Uterus (tissue), 4 donors: ENCODE data around the gene MOB3A. TPM values are rescaled to one million over a fixed set of nuclear protein-coding genes. Genes with fewer than 3 reads are reported as not detected.

Experiments
- DNase-seq, 2 donors: peaks; one replicate each; pipeline ENCODE4 v3.0.0-alpha.2; 2019 to 2020
- H3K27ac ChIP-seq, 2 donors: fragments of 200-600 bp; sonication (generic); 1 replicate in 1 of 2; 2 replicates in 1 of 2; pipeline ENCODE4 v1.5.1; 2016 to 2018
- H3K27me3 ChIP-seq, 2 donors: fragments of 200-600 bp; sonication (generic); one replicate each; pipeline ENCODE4 v1.5.1; 2018 to 2019; ENCODE audit warnings: control low read depth in 1 of 2
- H3K36me3 ChIP-seq, 2 donors: fragments of 200-600 bp; sonication (generic); one replicate each; pipeline ENCODE4 v1.5.1; 2019; ENCODE audit warnings: control low read depth in 1 of 2
- H3K4me1 ChIP-seq, 2 donors: fragments of 200-600 bp; sonication (generic); one replicate each; pipeline ENCODE4 v1.5.1; 2018 to 2019; ENCODE audit warnings: control low read depth in 1 of 2
- H3K4me3 ChIP-seq, 2 donors: fragments of 200-600 bp; sonication (generic); 1 replicate in 1 of 2; 2 replicates in 1 of 2; pipeline ENCODE4 v1.5.1; 2018 to 2019; ENCODE audit warnings: mild to moderate bottlenecking in 1 of 2
- H3K9me3 ChIP-seq, 2 donors: fragments of 200-600 bp; sonication (generic); one replicate each; pipeline ENCODE4 v1.5.1; 2019; ENCODE audit warnings: control low read depth in 1 of 2
- CTCF ChIP-seq, 4 experiments: fragments of 200-600 bp in 2 of 4; fragments of 450-650 bp in 2 of 4; sonication (generic) in 2 of 4; IDR thresholded peaks; one replicate each; pipeline ENCODE4 v1.5.1; 2016 to 2019; ENCODE audit warnings: antibody characterized with exemption in 4 of 4, mild to moderate bottlenecking in 2 of 4, moderate library complexity in 1 of 4
- POLR2A ChIP-seq, 2 donors: fragments of 450-650 bp; IDR thresholded peaks; one replicate each; pipeline ENCODE4 v1.6.1; 2016; ENCODE audit warnings: antibody characterized with exemption in 2 of 2, mild to moderate bottlenecking in 1 of 2, moderate library complexity in 1 of 2
- intact Hi-C: fragments of 100-400 bp; cut with DNase I; formaldehyde crosslinking; loops from one replicate; pipeline ENCODE4 v1.15.1; 2023; ENCODE audit warnings: low total_unique reads
- total RNA-seq, 4 donors: library from RNA; depleted of rRNA in 3 of 4; stranded (reverse); fragments of >200 nt in 3 of 4; gene quantifications; one replicate each; pipeline versions ENCODE4 v1.1.0 to v1.2.4, GENCODE V29; 2014 to 2023
- donor health status: DM: yes; HTN: yes; CAD: no.

The MOB3A gene
- total RNA-seq, 4 donors from 2014 or later: 10.2 to 81.4 (median 20.7) TPM

DNA sequence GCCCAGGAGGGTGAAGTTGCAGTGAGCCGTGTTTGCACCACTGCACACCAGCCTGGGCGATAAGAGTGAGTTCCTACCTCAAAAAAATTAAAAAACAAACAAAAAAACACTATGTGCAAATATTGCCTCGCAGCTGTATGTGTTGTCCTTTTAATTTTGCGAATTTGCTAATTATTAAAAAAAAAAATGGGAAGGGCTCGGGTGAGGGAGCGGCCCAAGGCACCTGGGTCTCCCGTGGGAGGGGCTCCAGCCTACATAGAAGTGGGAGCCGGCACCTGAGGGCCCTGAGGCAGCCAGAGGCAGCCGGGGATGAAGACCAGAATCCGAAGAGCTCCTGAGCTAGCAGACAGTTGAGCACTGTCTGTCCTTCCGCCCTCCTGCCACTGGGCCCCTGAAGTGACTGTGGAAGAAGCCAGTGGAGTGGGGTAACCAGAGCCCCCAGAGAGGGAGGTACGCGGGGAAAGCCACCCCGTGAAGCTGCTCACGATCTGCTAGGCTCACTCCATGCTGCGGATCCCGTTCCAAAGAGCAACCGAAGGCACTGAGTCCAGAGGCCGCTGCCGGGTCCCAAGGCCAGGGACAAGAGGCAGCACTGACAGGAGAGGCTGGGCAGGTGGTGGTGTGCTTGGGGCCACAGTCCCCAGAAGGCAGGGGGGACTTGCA is 7.0 kb upstream of the MOB3A start:
- TF ChIP-seq POLR2A (IDR thresholded peaks at IDR 0.05) (no peak), CTCF (IDR thresholded peaks at IDR 0.05) (no peak)
- Histone ChIP-seq H3K27me3 (no peaks in the 10 kb centered on the region), H3K4me1 (no peaks in the 10 kb centered on the region), H3K4me3 (no peak overlapping the region), H3K36me3 (no peaks in the 10 kb centered on the region), H3K9me3 (no peaks in the 10 kb centered on the region), H3K27ac (no peak overlapping the region)
- DNase-seq: no peak
- intact Hi-C loops: no loop called here

DNA sequence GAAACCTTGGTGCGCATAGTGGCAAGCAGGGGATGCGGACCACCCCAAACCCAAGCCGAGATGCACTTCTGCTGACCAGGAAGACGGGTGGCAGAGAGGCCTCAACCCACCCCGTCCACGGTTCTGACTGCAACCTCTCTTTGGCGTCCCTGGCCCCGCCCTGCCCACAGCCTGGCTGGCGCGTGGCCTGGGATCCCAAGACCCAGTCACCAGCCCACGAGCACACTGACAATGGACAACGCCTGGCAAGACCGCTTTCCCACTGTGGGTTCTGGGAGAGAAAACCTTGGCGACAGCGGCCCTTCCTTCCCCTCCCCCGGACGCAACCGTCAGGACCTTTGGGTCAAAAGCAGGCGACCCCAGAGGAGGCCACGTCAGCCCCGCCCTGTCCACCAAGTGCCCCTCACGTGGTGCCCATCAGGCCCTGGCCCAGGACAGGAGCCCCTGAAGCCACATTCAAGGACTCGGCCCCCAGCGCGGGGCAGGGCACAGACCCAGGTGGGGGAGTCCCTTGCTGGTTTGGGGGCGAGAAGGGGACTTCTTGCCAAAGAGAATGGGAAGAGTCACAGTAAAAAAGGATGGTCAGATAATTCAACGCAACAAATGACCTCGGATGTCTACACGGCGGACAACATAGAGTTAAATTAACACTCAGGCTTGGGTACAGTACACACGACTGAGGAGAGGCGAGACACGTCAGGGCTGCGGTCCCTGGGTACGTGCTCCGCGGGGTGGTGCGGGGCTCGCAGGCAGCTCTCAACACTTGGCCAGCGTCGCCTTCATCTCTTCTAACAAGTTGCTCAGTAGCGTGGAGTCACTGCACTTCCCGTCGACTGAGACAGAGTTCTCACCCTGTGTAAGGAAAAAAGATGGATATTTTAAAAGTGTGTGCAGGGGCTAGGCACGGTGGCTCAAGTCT is 5.5 kb upstream of the MOB3A start:
- DNase-seq: no peak
- H3K36me3 ChIP-seq: no peaks in the 10 kb centered on the region
- no peak for TF ChIP-seq POLR2A (IDR thresholded peaks at IDR 0.05)
- TF ChIP-seq CTCF (IDR thresholded peaks at IDR 0.05): no peak
- intact Hi-C loops: no loop called here
- H3K4me3 ChIP-seq: no peak overlapping the region
- no peaks in the 10 kb centered on the region for H3K27me3 ChIP-seq
- no peaks in the 10 kb centered on the region for H3K9me3 ChIP-seq
- H3K27ac ChIP-seq: no peak overlapping the region
- H3K4me1 ChIP-seq: peaks cover 0 to 5% of the 10 kb centered on the region in 2 donors

DNA sequence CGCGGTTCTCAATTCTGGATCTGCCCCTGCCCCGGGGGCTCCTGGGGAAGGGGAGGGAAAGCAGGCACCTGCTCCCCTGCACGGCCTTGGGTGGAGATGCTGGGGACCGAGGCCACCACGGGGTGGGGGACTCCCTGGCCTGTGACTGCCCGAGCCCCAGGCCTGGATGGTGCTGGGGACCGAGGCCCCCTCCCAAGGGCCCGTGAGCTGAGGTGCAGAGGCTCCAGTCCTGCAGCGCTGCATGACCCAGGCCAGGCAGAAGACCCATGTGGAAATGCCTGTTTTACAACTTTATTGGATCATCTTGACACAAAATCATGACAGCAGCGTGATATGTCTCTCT is 4.6 kb upstream of the MOB3A start:
- H3K27me3 ChIP-seq: no peaks in the 10 kb centered on the region
- intact Hi-C loops: no loop called here
- no peaks in the 10 kb centered on the region for H3K36me3 ChIP-seq
- H3K27ac ChIP-seq: no peak overlapping the region
- DNase-seq: no peak
- TF ChIP-seq CTCF (IDR thresholded peaks at IDR 0.05): no peak
- TF ChIP-seq POLR2A (IDR thresholded peaks at IDR 0.05): no peak
- H3K4me3 ChIP-seq: no peak overlapping the region
- peaks cover 0 to 5% of the 10 kb centered on the region in 2 donors for H3K4me1 ChIP-seq
- H3K9me3 ChIP-seq: no peaks in the 10 kb centered on the region

DNA sequence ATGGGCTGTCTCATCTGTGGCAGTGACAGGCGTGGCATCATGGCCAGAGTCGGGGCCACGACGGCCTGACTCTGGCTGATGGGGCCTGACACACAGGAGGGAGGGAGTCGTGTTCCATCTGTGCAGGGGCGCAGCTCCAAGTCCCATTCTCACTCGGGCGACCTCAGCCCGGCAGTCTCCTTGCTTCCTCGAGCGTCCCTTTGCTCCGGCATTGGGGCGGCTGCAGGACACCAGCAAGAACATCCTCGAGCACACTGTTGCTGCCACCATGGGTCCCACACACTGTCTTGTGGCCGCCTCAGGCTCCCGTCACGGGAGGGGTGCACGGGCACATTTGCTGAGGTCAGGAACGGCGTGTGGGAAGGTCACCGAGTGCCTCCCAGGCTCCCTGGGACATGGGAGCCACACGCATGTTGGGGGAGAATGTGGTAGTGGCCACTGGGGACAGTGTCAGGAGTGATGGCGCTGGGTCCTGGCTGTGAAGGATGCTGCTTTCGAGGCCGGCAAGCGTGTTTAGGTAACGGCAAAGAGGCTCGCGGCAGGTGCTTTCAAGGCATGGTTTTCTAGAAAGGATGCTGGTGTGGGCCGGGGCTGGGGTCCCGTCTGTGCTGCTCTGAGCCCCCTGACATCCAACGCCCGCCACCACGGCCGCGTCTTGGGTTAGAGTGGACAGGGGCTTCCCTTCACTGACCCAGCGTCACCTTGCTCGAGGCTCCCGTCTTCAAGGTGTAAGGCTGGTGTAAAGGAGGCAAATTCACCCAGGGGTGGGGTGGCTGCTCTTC is 4.0 kb upstream of the MOB3A start:
- intact Hi-C loops: no loop called here
- Histone ChIP-seq H3K27ac (no peak overlapping the region), H3K27me3 (no peaks in the 10 kb centered on the region), H3K36me3 (no peaks in the 10 kb centered on the region), H3K4me3 (no peak overlapping the region), H3K4me1 (peaks cover 0 to 5% of the 10 kb centered on the region in 2 donors), H3K9me3 (no peaks in the 10 kb centered on the region)
- no peak for DNase-seq
- TF ChIP-seq CTCF (IDR thresholded peaks at IDR 0.05): no peak
- no peak for TF ChIP-seq POLR2A (IDR thresholded peaks at IDR 0.05)
